DND-41 (cell line): ENCODE results near the gene FGF9.

Experiments used
- EZH2 ChIP-seq: IDR thresholded peaks from 3 replicates; pipeline ENCODE4 v1.6.1; 2012; ENCODE audit warnings: borderline replicate concordance, low read depth, mild to moderate bottlenecking, moderate library complexity, low read length, inconsistent platforms; ENCODE audit not compliant: severe bottlenecking
- TF ChIP-seq, protein P1 (sequence below): IDR thresholded peaks from 2 replicates; pipeline ENCODE4 v1.5.1; 2012; ENCODE audit warnings: borderline replicate concordance, low read length, moderate library complexity, mild to moderate bottlenecking; ENCODE audit not compliant: poor library complexity, severe bottlenecking; ENCODE audit errors: extremely low read depth

DNA sequence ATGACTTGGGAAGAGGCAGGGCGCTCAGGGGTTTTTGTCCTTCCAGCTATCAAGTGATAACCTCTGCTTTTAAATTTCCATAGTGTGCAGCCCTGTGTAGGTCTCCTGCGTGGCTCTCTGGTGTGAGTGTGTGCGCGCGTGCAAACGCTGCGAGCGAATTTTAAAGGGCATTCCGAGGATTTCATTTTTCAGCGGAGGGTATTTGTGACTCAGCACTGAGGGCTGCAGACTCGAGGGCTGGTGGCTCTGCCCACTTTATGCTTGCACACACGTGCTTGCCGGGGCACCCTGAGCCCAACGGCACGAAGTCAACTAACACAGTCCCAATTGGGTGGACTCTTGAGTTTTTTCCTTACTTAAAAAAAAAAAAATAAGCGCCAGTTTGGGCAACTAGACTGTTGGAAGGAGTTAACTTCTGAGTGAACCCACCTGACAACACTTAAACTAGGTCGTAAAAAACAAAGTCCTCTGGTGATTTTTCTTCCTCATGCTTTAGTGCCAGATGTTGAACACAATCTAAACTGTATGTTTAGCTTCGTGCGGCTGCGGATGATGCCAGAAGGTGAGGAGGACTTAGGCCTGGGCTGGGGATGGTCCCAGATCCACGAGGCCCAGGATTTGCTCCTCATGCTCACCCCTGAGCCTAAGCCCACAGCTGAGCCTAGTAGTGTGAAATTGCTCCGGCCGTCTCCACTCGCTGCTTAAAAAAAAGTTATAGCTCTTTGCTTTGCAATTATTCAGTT is 2.1 kb downstream of the FGF9 start:
- TF ChIP-seq, protein P1, sequence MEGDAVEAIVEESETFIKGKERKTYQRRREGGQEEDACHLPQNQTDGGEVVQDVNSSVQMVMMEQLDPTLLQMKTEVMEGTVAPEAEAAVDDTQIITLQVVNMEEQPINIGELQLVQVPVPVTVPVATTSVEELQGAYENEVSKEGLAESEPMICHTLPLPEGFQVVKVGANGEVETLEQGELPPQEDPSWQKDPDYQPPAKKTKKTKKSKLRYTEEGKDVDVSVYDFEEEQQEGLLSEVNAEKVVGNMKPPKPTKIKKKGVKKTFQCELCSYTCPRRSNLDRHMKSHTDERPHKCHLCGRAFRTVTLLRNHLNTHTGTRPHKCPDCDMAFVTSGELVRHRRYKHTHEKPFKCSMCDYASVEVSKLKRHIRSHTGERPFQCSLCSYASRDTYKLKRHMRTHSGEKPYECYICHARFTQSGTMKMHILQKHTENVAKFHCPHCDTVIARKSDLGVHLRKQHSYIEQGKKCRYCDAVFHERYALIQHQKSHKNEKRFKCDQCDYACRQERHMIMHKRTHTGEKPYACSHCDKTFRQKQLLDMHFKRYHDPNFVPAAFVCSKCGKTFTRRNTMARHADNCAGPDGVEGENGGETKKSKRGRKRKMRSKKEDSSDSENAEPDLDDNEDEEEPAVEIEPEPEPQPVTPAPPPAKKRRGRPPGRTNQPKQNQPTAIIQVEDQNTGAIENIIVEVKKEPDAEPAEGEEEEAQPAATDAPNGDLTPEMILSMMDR, result no peak
- TF ChIP-seq EZH2, result no peak
